Measurements from ENCODE around the gene GPR37.

The GPR37 gene

GRCh38 chr7:124738639-124739038, 27.0 kb downstream of the GPR37 start:
- no peak for DNase-seq (ENCODE audit: low read depth)
- H3K4me3 ChIP-seq (ENCODE audit: low read depth, low read length): no peak overlapping the region
- TF ChIP-seq, protein P1, sequence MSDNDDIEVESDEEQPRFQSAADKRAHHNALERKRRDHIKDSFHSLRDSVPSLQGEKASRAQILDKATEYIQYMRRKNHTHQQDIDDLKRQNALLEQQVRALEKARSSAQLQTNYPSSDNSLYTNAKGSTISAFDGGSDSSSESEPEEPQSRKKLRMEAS (IDR thresholded peaks at IDR 0.05; ENCODE audit: low read depth, low read length): no peak
- TF ChIP-seq CTCF (IDR thresholded peaks at IDR 0.05; ENCODE audit: low read depth, low read length) (no peak), POLR2A (IDR thresholded peaks at IDR 0.05; ENCODE audit: extremely low read depth, insufficient read length) (no peak), MYC (IDR thresholded peaks at IDR 0.05; ENCODE audit: low read depth, low read length) (no peak)

DNA sequence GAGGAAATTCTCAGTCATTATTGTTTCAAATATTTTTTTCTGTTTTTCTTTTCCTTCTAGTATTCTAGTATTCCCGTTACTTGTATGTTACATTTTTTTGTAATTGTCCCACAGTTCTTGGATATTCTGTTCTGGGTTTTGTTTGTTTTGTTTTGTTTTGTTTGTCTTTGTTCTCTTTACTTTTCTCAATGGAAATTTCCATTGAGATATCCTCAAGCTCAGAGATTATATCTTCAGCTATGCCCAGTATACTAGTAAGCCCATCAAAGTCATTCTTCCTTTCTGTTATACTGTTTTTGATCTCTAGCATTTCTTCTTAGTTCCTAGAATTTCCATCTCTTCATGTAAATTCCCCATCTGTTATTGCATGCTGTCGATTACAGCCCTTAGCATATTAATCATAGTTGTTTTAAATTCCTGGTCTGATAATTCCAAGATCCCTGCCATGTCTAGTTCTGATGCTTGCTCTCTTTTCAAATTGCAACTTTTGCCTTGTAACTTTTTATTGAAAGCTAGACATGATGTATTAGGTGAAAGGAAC, 27.8 kb downstream of the GPR37 start:
- no peak overlapping the region for H3K4me3 ChIP-seq (ENCODE audit: low read depth, low read length)
- no peak for DNase-seq (ENCODE audit: low read depth)
- TF ChIP-seq, protein P1 (IDR thresholded peaks at IDR 0.05; ENCODE audit: low read depth, low read length): no peak
- no peak for TF ChIP-seq POLR2A (IDR thresholded peaks at IDR 0.05; ENCODE audit: extremely low read depth, insufficient read length)
- TF ChIP-seq MYC (IDR thresholded peaks at IDR 0.05; ENCODE audit: low read depth, low read length): no peak
- no peak for TF ChIP-seq CTCF (IDR thresholded peaks at IDR 0.05; ENCODE audit: low read depth, low read length)

GRCh38 chr7:124728610-124729009, 37.0 kb downstream of the GPR37 start:
- TF ChIP-seq CTCF (IDR thresholded peaks at IDR 0.05; ENCODE audit: low read depth, low read length) (no peak), MYC (IDR thresholded peaks at IDR 0.05; ENCODE audit: low read depth, low read length) (no peak), POLR2A (IDR thresholded peaks at IDR 0.05; ENCODE audit: extremely low read depth, insufficient read length) (no peak)
- TF ChIP-seq, protein P1 (IDR thresholded peaks at IDR 0.05; ENCODE audit: low read depth, low read length): no peak
- no peak for DNase-seq (ENCODE audit: low read depth)
- no peak overlapping the region for H3K4me3 ChIP-seq (ENCODE audit: low read depth, low read length)

DNA sequence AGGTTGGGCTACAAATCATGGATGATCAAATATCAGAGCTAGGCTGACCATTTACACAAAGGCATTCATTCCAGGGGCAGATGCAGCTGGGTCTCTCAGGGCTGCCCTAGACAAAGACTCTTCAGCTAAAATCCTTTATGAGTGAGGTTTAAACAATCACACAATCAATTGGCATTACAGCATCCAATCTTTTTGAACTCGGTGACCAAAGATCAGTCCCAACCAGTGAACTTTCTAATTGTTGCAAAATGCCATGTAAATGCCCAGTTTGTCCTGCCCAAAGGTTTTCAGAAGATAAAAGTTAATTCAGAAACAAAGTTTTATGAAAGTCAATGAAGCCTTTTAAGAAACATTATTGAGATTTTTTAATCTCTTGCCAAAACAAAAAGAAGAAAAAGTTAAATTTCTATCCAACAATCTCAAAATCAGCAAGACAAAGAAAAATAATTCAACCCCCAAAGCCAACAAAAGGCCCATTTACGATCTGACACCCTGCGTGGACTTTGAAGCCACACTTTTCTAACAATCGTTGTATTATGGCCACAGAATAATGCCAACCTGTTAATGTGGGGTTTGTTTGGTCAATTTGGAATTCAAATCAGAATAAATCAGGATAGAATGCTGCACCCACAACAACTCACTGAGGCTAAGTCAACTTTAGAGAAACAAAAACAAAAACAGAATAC, 40.9 kb downstream of the GPR37 start:
- DNase-seq (ENCODE audit: low read depth): no peak
- TF ChIP-seq, protein P1 (IDR thresholded peaks at IDR 0.05; ENCODE audit: low read depth, low read length): no peak
- TF ChIP-seq POLR2A (IDR thresholded peaks at IDR 0.05; ENCODE audit: extremely low read depth, insufficient read length) (no peak), MYC (IDR thresholded peaks at IDR 0.05; ENCODE audit: low read depth, low read length) (no peak), CTCF (IDR thresholded peaks at IDR 0.05; ENCODE audit: low read depth, low read length) (no peak)
- no peak overlapping the region for H3K4me3 ChIP-seq (ENCODE audit: low read depth, low read length)

DNA sequence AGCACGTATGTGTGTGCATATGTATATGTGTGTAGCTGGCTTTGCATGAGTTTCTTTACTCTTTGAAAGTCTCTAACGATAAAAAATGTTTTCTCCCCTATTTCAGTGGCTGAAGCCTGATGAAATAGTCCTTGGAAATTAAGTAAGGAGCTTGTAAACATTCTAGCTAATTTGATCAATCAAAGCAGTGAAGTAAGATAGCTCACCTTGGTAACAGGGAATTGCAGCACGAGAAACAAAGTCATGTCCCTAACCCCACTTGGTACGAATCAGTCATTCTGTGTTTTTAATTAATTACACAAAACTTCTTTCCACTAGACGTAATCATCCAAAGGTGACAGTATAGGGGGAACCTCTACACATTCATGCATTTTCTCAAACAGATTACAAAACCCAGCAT, 41.5 kb downstream of the GPR37 start:
- DNase-seq (ENCODE audit: low read depth): no peak
- H3K4me3 ChIP-seq (ENCODE audit: low read depth, low read length): no peak overlapping the region
- TF ChIP-seq MYC (IDR thresholded peaks at IDR 0.05; ENCODE audit: low read depth, low read length): no peak
- no peak for TF ChIP-seq POLR2A (IDR thresholded peaks at IDR 0.05; ENCODE audit: extremely low read depth, insufficient read length)
- no peak for TF ChIP-seq CTCF (IDR thresholded peaks at IDR 0.05; ENCODE audit: low read depth, low read length)
- TF ChIP-seq, protein P1 (IDR thresholded peaks at IDR 0.05; ENCODE audit: low read depth, low read length): no peak

Measured in NB4 (cell line).